ENCODE measurements around the gene DIDO1. TPM values are rescaled to one million over a fixed set of nuclear protein-coding genes. Genes with fewer than 3 reads are reported as not detected.

Gene DIDO1
- total and polyA plus RNA-seq, 9 of the 15 experiments (the other 6 are each of a cell fraction or from before 2014, with no cell fraction given), result 4.4 to 46.8 (median 31.2) TPM

DNA sequence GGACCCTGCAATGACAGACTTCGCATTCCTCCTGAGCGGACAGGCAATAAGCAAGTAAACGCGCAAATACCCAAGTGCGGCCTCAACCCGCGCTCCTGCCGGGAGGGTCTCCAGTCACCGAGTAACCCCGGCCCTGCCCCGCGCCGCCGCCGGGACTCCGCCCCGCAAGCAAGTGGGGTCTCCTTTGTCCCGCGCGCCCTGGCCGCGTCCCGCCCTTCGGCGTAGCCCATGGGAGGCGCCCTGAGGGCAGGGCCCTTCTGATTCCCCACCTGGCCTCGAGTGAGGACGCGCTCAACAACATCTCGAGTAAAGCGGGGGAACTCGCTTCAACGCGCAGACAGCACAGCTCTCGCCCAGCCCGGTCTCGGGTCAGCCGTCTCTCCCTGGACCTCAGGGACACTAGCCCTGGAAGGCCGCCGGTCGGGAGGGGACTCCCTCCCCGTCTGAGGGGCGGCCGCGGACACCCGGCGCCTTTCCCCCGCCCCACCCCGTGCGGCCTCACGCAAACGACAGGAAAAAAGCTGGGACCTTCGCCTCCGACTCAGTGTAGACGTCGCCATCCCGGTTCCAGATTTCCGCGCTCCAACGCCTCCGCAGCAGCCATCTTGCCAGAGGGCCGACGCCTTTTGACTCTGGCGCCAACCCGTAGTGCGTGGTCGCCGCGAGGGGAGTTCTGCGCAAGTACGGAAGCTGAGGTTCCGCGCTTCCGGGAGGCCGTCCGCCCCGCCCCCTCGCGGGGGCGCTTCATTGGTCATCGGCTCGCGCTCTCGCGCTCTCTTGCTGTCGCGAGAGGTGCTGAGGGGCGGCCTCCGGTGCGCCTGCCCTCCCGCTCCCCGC, 11.2 kb upstream of the DIDO1 start (continued):
- TF ChIP-seq, protein P1, sequence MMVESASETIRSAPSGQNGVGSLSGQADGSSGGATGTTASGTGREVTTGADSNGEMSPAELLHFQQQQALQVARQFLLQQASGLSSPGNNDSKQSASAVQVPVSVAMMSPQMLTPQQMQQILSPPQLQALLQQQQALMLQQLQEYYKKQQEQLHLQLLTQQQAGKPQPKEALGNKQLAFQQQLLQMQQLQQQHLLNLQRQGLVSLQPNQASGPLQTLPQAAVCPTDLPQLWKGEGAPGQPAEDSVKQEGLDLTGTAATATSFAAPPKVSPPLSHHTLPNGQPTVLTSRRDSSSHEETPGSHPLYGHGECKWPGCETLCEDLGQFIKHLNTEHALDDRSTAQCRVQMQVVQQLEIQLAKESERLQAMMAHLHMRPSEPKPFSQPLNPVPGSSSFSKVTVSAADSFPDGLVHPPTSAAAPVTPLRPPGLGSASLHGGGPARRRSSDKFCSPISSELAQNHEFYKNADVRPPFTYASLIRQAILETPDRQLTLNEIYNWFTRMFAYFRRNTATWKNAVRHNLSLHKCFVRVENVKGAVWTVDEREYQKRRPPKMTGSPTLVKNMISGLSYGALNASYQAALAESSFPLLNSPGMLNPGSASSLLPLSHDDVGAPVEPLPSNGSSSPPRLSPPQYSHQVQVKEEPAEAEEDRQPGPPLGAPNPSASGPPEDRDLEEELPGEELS (CRISPR knock-in tag; IDR thresholded peaks at IDR 0.05; ENCODE audit: borderline replicate concordance), result no peak
- TF ChIP-seq ZC3H8 (IDR thresholded peaks at IDR 0.05) (no peak), MEIS2 (IDR thresholded peaks at IDR 0.05; ENCODE audit: partially characterized antibody) (peak; percentile 80), TCF3 (CRISPR knock-in tag; IDR thresholded peaks at IDR 0.05) (0 out of 2 replicates have a peak, but pooled peaks have one; percentile 38), ZFP36 (IDR thresholded peaks at IDR 0.05; ENCODE audit: low read depth, low read length, partially characterized antibody) (no peak), ZNF717 (CRISPR knock-in tag; IDR thresholded peaks at IDR 0.05) (0 out of 2 replicates have a peak, but pooled peaks have one; percentile 48), JUND (IDR thresholded peaks at IDR 0.05; ENCODE audit: borderline replicate concordance, low read depth, low read length) (peak; percentile 39; the same call in 1 of the 2 replicates), JUND (tag; IDR thresholded peaks at IDR 0.05; ENCODE audit: borderline replicate concordance, low read depth, low read length) (peak; percentile 14; the same call in 1 of the 3 replicates), PCBP1 (IDR thresholded peaks at IDR 0.05; ENCODE audit: low read depth, low read length, poor library complexity, severe bottlenecking) (peak; percentile 83), ZNF224 (CRISPR knock-in tag; IDR thresholded peaks at IDR 0.05) (no peak), ZNF561 (CRISPR knock-in tag; conservative IDR thresholded peaks at IDR 0.05) (no peak), ZNF143 (CRISPR knock-in tag; IDR thresholded peaks at IDR 0.05) (no peak), EGR1 (conservative IDR thresholded peaks at IDR 0.05) (peak; percentile 98), BACH1 (tag; IDR thresholded peaks at IDR 0.05) (no peak), GTF2E2 (tag; IDR thresholded peaks at IDR 0.05) (peak; percentile 73; the same call in 1 of the 2 replicates), HNRNPK (IDR thresholded peaks at IDR 0.05; ENCODE audit: low read depth, low read length, poor library complexity, severe bottlenecking) (no peak), BRD4 (IDR thresholded peaks at IDR 0.05) (peak; percentile 72; the same call in 1 of the 2 replicates)
- TF ChIP-seq, protein P2, sequence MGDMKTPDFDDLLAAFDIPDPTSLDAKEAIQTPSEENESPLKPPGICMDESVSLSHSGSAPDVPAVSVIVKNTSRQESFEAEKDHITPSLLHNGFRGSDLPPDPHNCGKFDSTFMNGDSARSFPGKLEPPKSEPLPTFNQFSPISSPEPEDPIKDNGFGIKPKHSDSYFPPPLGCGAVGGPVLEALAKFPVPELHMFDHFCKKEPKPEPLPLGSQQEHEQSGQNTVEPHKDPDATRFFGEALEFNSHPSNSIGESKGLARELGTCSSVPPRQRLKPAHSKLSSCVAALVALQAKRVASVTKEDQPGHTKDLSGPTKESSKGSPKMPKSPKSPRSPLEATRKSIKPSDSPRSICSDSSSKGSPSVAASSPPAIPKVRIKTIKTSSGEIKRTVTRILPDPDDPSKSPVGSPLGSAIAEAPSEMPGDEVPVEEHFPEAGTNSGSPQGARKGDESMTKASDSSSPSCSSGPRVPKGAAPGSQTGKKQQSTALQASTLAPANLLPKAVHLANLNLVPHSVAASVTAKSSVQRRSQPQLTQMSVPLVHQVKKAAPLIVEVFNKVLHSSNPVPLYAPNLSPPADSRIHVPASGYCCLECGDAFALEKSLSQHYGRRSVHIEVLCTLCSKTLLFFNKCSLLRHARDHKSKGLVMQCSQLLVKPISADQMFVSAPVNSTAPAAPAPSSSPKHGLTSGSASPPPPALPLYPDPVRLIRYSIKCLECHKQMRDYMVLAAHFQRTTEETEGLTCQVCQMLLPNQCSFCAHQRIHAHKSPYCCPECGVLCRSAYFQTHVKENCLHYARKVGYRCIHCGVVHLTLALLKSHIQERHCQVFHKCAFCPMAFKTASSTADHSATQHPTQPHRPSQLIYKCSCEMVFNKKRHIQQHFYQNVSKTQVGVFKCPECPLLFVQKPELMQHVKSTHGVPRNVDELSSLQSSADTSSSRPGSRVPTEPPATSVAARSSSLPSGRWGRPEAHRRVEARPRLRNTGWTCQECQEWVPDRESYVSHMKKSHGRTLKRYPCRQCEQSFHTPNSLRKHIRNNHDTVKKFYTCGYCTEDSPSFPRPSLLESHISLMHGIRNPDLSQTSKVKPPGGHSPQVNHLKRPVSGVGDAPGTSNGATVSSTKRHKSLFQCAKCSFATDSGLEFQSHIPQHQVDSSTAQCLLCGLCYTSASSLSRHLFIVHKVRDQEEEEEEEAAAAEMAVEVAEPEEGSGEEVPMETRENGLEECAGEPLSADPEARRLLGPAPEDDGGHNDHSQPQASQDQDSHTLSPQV (IDR thresholded peaks at IDR 0.05), result no peak
- TF ChIP-seq, protein P3, sequence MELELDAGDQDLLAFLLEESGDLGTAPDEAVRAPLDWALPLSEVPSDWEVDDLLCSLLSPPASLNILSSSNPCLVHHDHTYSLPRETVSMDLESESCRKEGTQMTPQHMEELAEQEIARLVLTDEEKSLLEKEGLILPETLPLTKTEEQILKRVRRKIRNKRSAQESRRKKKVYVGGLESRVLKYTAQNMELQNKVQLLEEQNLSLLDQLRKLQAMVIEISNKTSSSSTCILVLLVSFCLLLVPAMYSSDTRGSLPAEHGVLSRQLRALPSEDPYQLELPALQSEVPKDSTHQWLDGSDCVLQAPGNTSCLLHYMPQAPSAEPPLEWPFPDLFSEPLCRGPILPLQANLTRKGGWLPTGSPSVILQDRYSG (tag; conservative IDR thresholded peaks at IDR 0.05; ENCODE audit: low read depth), result no peak
- TF ChIP-seq, protein P4, sequence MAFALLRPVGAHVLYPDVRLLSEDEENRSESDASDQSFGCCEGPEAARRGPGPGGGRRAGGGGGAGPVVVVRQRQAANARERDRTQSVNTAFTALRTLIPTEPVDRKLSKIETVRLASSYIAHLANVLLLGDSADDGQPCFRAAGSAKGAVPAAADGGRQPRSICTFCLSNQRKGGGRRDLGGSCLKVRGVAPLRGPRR (CRISPR knock-in tag; IDR thresholded peaks at IDR 0.05), result no peak

All from K562 (cell line).